Endothelial cell (in vitro differentiated cells): ENCODE measurements around the gene MPZL2. TPM values are rescaled to one million over a fixed set of nuclear protein-coding genes. Genes with fewer than 3 reads are reported as not detected.

Source experiments
- DNase-seq: peaks from one replicate; pipeline ENCODE4 v3.0.0; 2021; ENCODE audit warnings: low spot score
- H3K27ac Mint-ChIP-seq: one replicate; pipeline ENCODE4 v1.8.0; 2021; ENCODE audit warnings: mixed read lengths, inconsistent platforms; ENCODE audit not compliant: unreplicated experiment
- H3K27me3 Mint-ChIP-seq: one replicate; pipeline ENCODE4 v1.8.0; 2021; ENCODE audit warnings: mild to moderate bottlenecking, moderate library complexity, mixed read lengths, inconsistent platforms; ENCODE audit not compliant: unreplicated experiment
- H3K36me3 Mint-ChIP-seq: one replicate; pipeline ENCODE4 v1.8.0; 2021; ENCODE audit warnings: mild to moderate bottlenecking, low read depth, mixed read lengths, inconsistent platforms; ENCODE audit not compliant: unreplicated experiment
- H3K4me1 Mint-ChIP-seq: one replicate; pipeline ENCODE4 v1.8.0; 2021; ENCODE audit warnings: mild to moderate bottlenecking, mixed read lengths, inconsistent platforms; ENCODE audit not compliant: unreplicated experiment
- H3K4me3 Mint-ChIP-seq: one replicate; pipeline ENCODE4 v1.8.0; 2021; ENCODE audit warnings: mild to moderate bottlenecking, mixed read lengths, inconsistent platforms; ENCODE audit not compliant: unreplicated experiment
- H3K9me3 Mint-ChIP-seq: one replicate; pipeline ENCODE4 v1.8.0; 2021; ENCODE audit warnings: mixed read lengths, inconsistent platforms; ENCODE audit not compliant: unreplicated experiment
- CTCF ChIP-seq: fragments of 200-600 bp; sonication (generic); IDR thresholded peaks from one replicate; pipeline ENCODE4 v1.5.0; 2021; ENCODE audit warnings: antibody characterized with exemption; ENCODE audit not compliant: unreplicated experiment
- total RNA-seq: library from RNA; stranded (reverse); fragmentation: NEBNext Ultra II Directional; extraction: Animal tissue kit (Norgen Biotek cat#: 25700); gene quantifications from one replicate; pipeline ENCODE4 v1.2.1, GENCODE V29; 2021; ENCODE audit not compliant: unreplicated experiment

Gene MPZL2
- total RNA-seq, 1 donor from 2014 or later: 1.0 TPM

GRCh38 chr11:118277312-118277711 lies 13.2 kb upstream of the MPZL2 start:
- no peaks in the 10 kb centered on the region for H3K27me3 Mint-ChIP-seq
- no peaks in the 10 kb centered on the region for H3K36me3 Mint-ChIP-seq
- H3K9me3 Mint-ChIP-seq: no peaks in the 10 kb centered on the region
- DNase-seq: no peak
- TF ChIP-seq CTCF: no peak
- H3K4me3 Mint-ChIP-seq: no peak overlapping the region
- H3K27ac Mint-ChIP-seq: no peak overlapping the region
- H3K4me1 Mint-ChIP-seq: peaks cover 23% of the 10 kb centered on the region

- no peaks in the 10 kb centered on the region for H3K27me3 Mint-ChIP-seq
- H3K9me3 Mint-ChIP-seq: no peaks in the 10 kb centered on the region
- no peak for TF ChIP-seq CTCF
- H3K36me3 Mint-ChIP-seq: no peaks in the 10 kb centered on the region
- no peak overlapping the region for H3K27ac Mint-ChIP-seq
- no peak overlapping the region for H3K4me3 Mint-ChIP-seq
- peaks cover 23% of the 10 kb centered on the region for H3K4me1 Mint-ChIP-seq
- no peak for DNase-seq
Observed at GRCh38 chr11:118276422-118276821, 12.3 kb upstream of the MPZL2 start.

- Mint-ChIP-seq H3K9me3 (no peaks in the 10 kb centered on the region), H3K4me3 (no peak overlapping the region), H3K36me3 (no peaks in the 10 kb centered on the region), H3K4me1 (peaks cover 23% of the 10 kb centered on the region), H3K27me3 (peaks cover 2% of the 10 kb centered on the region), H3K27ac (no peak overlapping the region)
- DNase-seq: no peak
- TF ChIP-seq CTCF: no peak
Observed at GRCh38 chr11:118275176-118275575, 11.1 kb upstream of the MPZL2 start.

- Mint-ChIP-seq H3K27ac (no peak overlapping the region), H3K4me3 (no peak overlapping the region), H3K9me3 (no peaks in the 10 kb centered on the region), H3K27me3 (peaks cover 2% of the 10 kb centered on the region), H3K36me3 (no peaks in the 10 kb centered on the region), H3K4me1 (peaks cover 29% of the 10 kb centered on the region)
- no peak for TF ChIP-seq CTCF
- DNase-seq: no peak
Observed at GRCh38 chr11:118274186-118274585, 10.1 kb upstream of the MPZL2 start.

GRCh38 chr11:118272001-118272400 lies 7.9 kb upstream of the MPZL2 start:
- DNase-seq: no peak
- Mint-ChIP-seq H3K27ac (no peak overlapping the region), H3K36me3 (no peaks in the 10 kb centered on the region), H3K4me3 (no peak overlapping the region), H3K9me3 (no peaks in the 10 kb centered on the region), H3K4me1 (peaks cover 23% of the 10 kb centered on the region), H3K27me3 (peaks cover 2% of the 10 kb centered on the region)
- no peak for TF ChIP-seq CTCF
